Ascending aorta (tissue), 2 donors: ENCODE measurements around the gene CENPQ. TPM values are rescaled to one million over a fixed set of nuclear protein-coding genes. Genes with fewer than 3 reads are reported as not detected.

Experiments used
- DNase-seq, 2 donors: peaks; one replicate each; pipeline ENCODE4 v3.0.0-alpha.2; 2019; ENCODE audit warnings: low spot score in 2 of 2
- H3K27ac ChIP-seq, 2 donors: fragments of 200-600 bp; sonication (generic); one replicate each; pipeline ENCODE4 v1.5.1; 2016 to 2017; ENCODE audit warnings: mild to moderate bottlenecking in 1 of 2
- H3K27me3 ChIP-seq: fragments of 200-600 bp; sonication (generic); one replicate; pipeline ENCODE4 v1.5.1; 2017
- H3K36me3 ChIP-seq, 2 donors: fragments of 200-600 bp; sonication (generic); one replicate each; pipeline ENCODE4 v1.5.1; 2016
- H3K4me1 ChIP-seq, 2 donors: fragments of 200-600 bp; sonication (generic); one replicate each; pipeline ENCODE4 v1.5.1; 2016 to 2017; ENCODE audit warnings: mild to moderate bottlenecking in 1 of 2
- H3K4me3 ChIP-seq, 2 donors: fragments of 200-600 bp; sonication (generic); one replicate each; pipeline ENCODE4 v1.5.1; 2016 to 2017; ENCODE audit warnings: mild to moderate bottlenecking in 1 of 2
- H3K9me3 ChIP-seq, 2 donors: fragments of 200-600 bp; sonication (generic); one replicate each; pipeline ENCODE4 v1.5.1; 2016
- CTCF ChIP-seq, 3 experiments: fragments of 200-600 bp in 2 of 3; fragments of 450-650 bp in 1 of 3; sonication (generic) in 2 of 3; IDR thresholded peaks; one replicate each; pipeline ENCODE4 v1.5.1; 2016 to 2019; ENCODE audit warnings: antibody characterized with exemption in 3 of 3, mild to moderate bottlenecking in 1 of 3, moderate library complexity in 1 of 3
- intact Hi-C: fragments of 100-400 bp; cut with DNase I; formaldehyde crosslinking; loops from one replicate; pipeline ENCODE4 v1.15.1; 2023
- total RNA-seq: library from RNA; depleted of rRNA; stranded (reverse); fragments of >200 nt; gene quantifications from one replicate; pipeline ENCODE4 v1.1.0, GENCODE V29; 2016

CENPQ gene
- total RNA-seq, 1 donor from 2014 or later, result not detected

GRCh38 chr6:49535795-49536194 lies 72.6 kb downstream of the CENPQ start:
- intact Hi-C loops, result no loop called here

GRCh38 chr6:49539102-49539501 lies 75.9 kb downstream of the CENPQ start:
- intact Hi-C loops, result no loop called here
- DNase-seq, result no peak
- no peaks in the 10 kb centered on the region for H3K27me3 ChIP-seq
- H3K4me3 ChIP-seq, result no peak overlapping the region
- H3K36me3 ChIP-seq, result no peaks in the 10 kb centered on the region
- H3K4me1 ChIP-seq, result no peaks in the 10 kb centered on the region
- H3K27ac ChIP-seq, result no peak overlapping the region
- no peak for TF ChIP-seq CTCF (IDR thresholded peaks at IDR 0.05)
- H3K9me3 ChIP-seq, result no peaks in the 10 kb centered on the region

More at GRCh38 chr6:49535795-49536194, 72.6 kb downstream of the CENPQ start:
- H3K27me3 ChIP-seq, result no peaks in the 10 kb centered on the region
- H3K27ac ChIP-seq, result no peak overlapping the region
- no peak overlapping the region for H3K4me3 ChIP-seq
- DNase-seq, result no peak
- no peak for TF ChIP-seq CTCF (IDR thresholded peaks at IDR 0.05)
- no peaks in the 10 kb centered on the region for H3K36me3 ChIP-seq
- no peaks in the 10 kb centered on the region for H3K4me1 ChIP-seq
- no peaks in the 10 kb centered on the region for H3K9me3 ChIP-seq

- TF ChIP-seq CTCF (IDR thresholded peaks at IDR 0.05), result no peak
- no peaks in the 10 kb centered on the region for H3K27me3 ChIP-seq
- H3K4me3 ChIP-seq, result no peak overlapping the region
- H3K9me3 ChIP-seq, result no peaks in the 10 kb centered on the region
- intact Hi-C loops, result no loop called here
- no peaks in the 10 kb centered on the region for H3K4me1 ChIP-seq
- DNase-seq, result no peak
- no peaks in the 10 kb centered on the region for H3K36me3 ChIP-seq
- H3K27ac ChIP-seq, result no peak overlapping the region
Observed at GRCh38 chr6:49540614-49541013, 77.4 kb downstream of the CENPQ start.

- intact Hi-C loops, result no loop called here
- H3K36me3 ChIP-seq, result no peaks in the 10 kb centered on the region
- no peak overlapping the region for H3K27ac ChIP-seq
- H3K27me3 ChIP-seq, result no peaks in the 10 kb centered on the region
- no peaks in the 10 kb centered on the region for H3K4me1 ChIP-seq
- no peak overlapping the region for H3K4me3 ChIP-seq
- no peak for DNase-seq
- no peaks in the 10 kb centered on the region for H3K9me3 ChIP-seq
- no peak for TF ChIP-seq CTCF (IDR thresholded peaks at IDR 0.05)
Observed at GRCh38 chr6:49541210-49541724, 78.1 kb downstream of the CENPQ start.

- no peak overlapping the region for H3K4me3 ChIP-seq
- DNase-seq, result no peak
- H3K36me3 ChIP-seq, result no peaks in the 10 kb centered on the region
- H3K4me1 ChIP-seq, result no peaks in the 10 kb centered on the region
- no peaks in the 10 kb centered on the region for H3K27me3 ChIP-seq
- H3K27ac ChIP-seq, result no peak overlapping the region
- H3K9me3 ChIP-seq, result no peaks in the 10 kb centered on the region
- no peak for TF ChIP-seq CTCF (IDR thresholded peaks at IDR 0.05)
- intact Hi-C loops, result no loop called here
Observed at GRCh38 chr6:49541936-49542335, 78.8 kb downstream of the CENPQ start.

Other genes with a start within 250 kb of the CENPQ start
- 8.7 TPM for gene MMUT, start 117 bp upstream of the CENPQ start, total RNA-seq
- gene GLYATL3, start 36.6 kb downstream of the CENPQ start, total RNA-seq, result not detected
- not detected for gene C6orf141, start 87.3 kb downstream of the CENPQ start, total RNA-seq
- gene RHAG, start 173.5 kb downstream of the CENPQ start, total RNA-seq, result not detected